MM.1S (cell line): ENCODE data around the gene EFNA5.

Source experiments
- DNase-seq: peaks from one replicate; pipeline ENCODE4 v3.0.0-alpha.2; 2015
- H2AFZ ChIP-seq: fragments of 300-600 bp; sonication (generic); 2 replicates; pipeline ENCODE4 v1.6.0; 2016; ENCODE audit warnings: antibody characterized with exemption, low read length
- H3F3A ChIP-seq: fragments of 300-600 bp; sonication (generic); 2 replicates; pipeline ENCODE4 v1.6.1; 2016; ENCODE audit warnings: mild to moderate bottlenecking, antibody characterized with exemption, low read length, moderate library complexity, mixed read lengths; ENCODE audit not compliant: insufficient read depth
- H3K27ac ChIP-seq: fragments of 300-600 bp; sonication (generic); 2 replicates; pipeline ENCODE4 v1.5.1; 2016; ENCODE audit warnings: mild to moderate bottlenecking, low read length
- H3K27me3 ChIP-seq: fragments of 300-600 bp; sonication (generic); replicated peaks from 2 replicates; pipeline ENCODE4 v1.6.0; 2016; ENCODE audit warnings: low read length; ENCODE audit not compliant: insufficient read depth
- H3K36me3 ChIP-seq: fragments of 300-600 bp; sonication (generic); replicated peaks from 2 replicates; pipeline ENCODE4 v1.6.1; 2016; ENCODE audit warnings: mild to moderate bottlenecking, low read length, mixed read lengths; ENCODE audit not compliant: insufficient read depth
- H3K4me1 ChIP-seq: fragments of 300-600 bp; sonication (generic); 2 replicates; pipeline ENCODE4 v1.6.1; 2016; ENCODE audit warnings: low read length, mixed read lengths
- H3K4me2 ChIP-seq: fragments of 300-600 bp; sonication (generic); 2 replicates; pipeline ENCODE4 v1.6.0; 2016; ENCODE audit warnings: low read depth, low read length
- H3K4me3 ChIP-seq: fragments of 300-600 bp; sonication (generic); 2 replicates; pipeline ENCODE4 v1.5.1; 2016; ENCODE audit warnings: low read length, mixed read lengths
- H3K79me2 ChIP-seq: fragments of 300-600 bp; sonication (generic); 2 replicates; pipeline ENCODE4 v1.6.1; 2016; ENCODE audit warnings: mixed run types, low read length, mixed read lengths
- H3K9ac ChIP-seq: fragments of 300-600 bp; sonication (generic); 2 replicates; pipeline ENCODE4 v1.6.1; 2016; ENCODE audit warnings: low read length, mixed read lengths
- H3K9me2 ChIP-seq: fragments of 300-600 bp; sonication (generic); replicated peaks from 2 replicates; pipeline ENCODE4 v1.6.1; 2016; ENCODE audit warnings: mild to moderate bottlenecking, low read length, mixed read lengths; ENCODE audit not compliant: insufficient read depth
- H3K9me3 ChIP-seq: fragments of 300-600 bp; sonication (generic); replicated peaks from 2 replicates; pipeline ENCODE4 v1.6.1; 2016; ENCODE audit warnings: mild to moderate bottlenecking, low read length, mixed read lengths; ENCODE audit not compliant: insufficient read depth
- H4K20me1 ChIP-seq: fragments of 300-600 bp; sonication (generic); 2 replicates; pipeline ENCODE4 v1.6.1; 2016; ENCODE audit warnings: mild to moderate bottlenecking, low read length, moderate library complexity, mixed read lengths; ENCODE audit not compliant: insufficient read depth
- CTCF ChIP-seq: fragments of 300-600 bp; sonication (generic); IDR thresholded peaks from 2 replicates; pipeline ENCODE4 v1.5.1; 2016; ENCODE audit warnings: antibody characterized with exemption, low read length, mixed read lengths
- EZH2 ChIP-seq: fragments of 300-600 bp; sonication (generic); optimal IDR thresholded peaks from 2 replicates; pipeline ENCODE3; 2017; ENCODE audit warnings: low read depth, mild to moderate bottlenecking, antibody characterized with exemption, low read length, mixed read lengths
- EZH2phosphoT487 ChIP-seq: fragments of 300-600 bp; sonication (generic); IDR thresholded peaks from 2 replicates; pipeline ENCODE4 v1.6.1; 2018; ENCODE audit warnings: antibody characterized with exemption, low read length

Gene EFNA5

GRCh38 chr5:107610798-107611197, 59.9 kb downstream of the EFNA5 start:
- no peaks in the 10 kb centered on the region for H3K9me3 ChIP-seq
- no peaks in the 10 kb centered on the region for H3F3A ChIP-seq
- H4K20me1 ChIP-seq: no peaks in the 10 kb centered on the region
- H3K36me3 ChIP-seq: no peaks in the 10 kb centered on the region
- H3K9me2 ChIP-seq: no peaks in the 10 kb centered on the region
- H3K27ac ChIP-seq: no peak overlapping the region
- H2AFZ ChIP-seq: no peak overlapping the region
- H3K79me2 ChIP-seq: no peaks in the 10 kb centered on the region
- DNase-seq: no peak
- no peak overlapping the region for H3K4me3 ChIP-seq
- no peak overlapping the region for H3K9ac ChIP-seq
- H3K4me2 ChIP-seq: no peak overlapping the region
- no peaks in the 10 kb centered on the region for H3K27me3 ChIP-seq
- H3K4me1 ChIP-seq: no peaks in the 10 kb centered on the region
- TF ChIP-seq CTCF (no peak), EZH2phosphoT487 (no peak), EZH2 (no peak)

- no peaks in the 10 kb centered on the region for H3K4me1 ChIP-seq
- no peaks in the 10 kb centered on the region for H3K79me2 ChIP-seq
Observed at GRCh38 chr5:107607671-107608345, 62.9 kb downstream of the EFNA5 start.

GRCh38 chr5:107607196-107607595, 63.5 kb downstream of the EFNA5 start:
- Histone ChIP-seq H2AFZ (no peak overlapping the region), H3K79me2 (no peaks in the 10 kb centered on the region), H3K36me3 (no peaks in the 10 kb centered on the region), H4K20me1 (no peaks in the 10 kb centered on the region), H3K27ac (no peak overlapping the region), H3K9ac (no peak overlapping the region), H3K9me3 (no peaks in the 10 kb centered on the region), H3K4me2 (no peak overlapping the region), H3K4me3 (no peak overlapping the region), H3K27me3 (no peaks in the 10 kb centered on the region), H3K4me1 (no peaks in the 10 kb centered on the region), H3K9me2 (no peaks in the 10 kb centered on the region), H3F3A (no peaks in the 10 kb centered on the region)
- DNase-seq: no peak
- no peak for TF ChIP-seq CTCF
- no peak for TF ChIP-seq EZH2phosphoT487

More at GRCh38 chr5:107607671-107608345, 62.9 kb downstream of the EFNA5 start:
- Histone ChIP-seq H3K27ac (no peak overlapping the region), H3K4me2 (no peak overlapping the region), H3K9me2 (no peaks in the 10 kb centered on the region), H3K4me3 (no peak overlapping the region), H3K9ac (no peak overlapping the region), H3F3A (no peaks in the 10 kb centered on the region), H3K27me3 (no peaks in the 10 kb centered on the region), H3K9me3 (no peaks in the 10 kb centered on the region), H3K36me3 (no peaks in the 10 kb centered on the region), H2AFZ (no peak overlapping the region), H4K20me1 (no peaks in the 10 kb centered on the region)
- no peak for TF ChIP-seq CTCF
- no peak for TF ChIP-seq EZH2phosphoT487
- no peak for TF ChIP-seq EZH2
- DNase-seq: no peak
